Amniotic stem cell (primary cell): ENCODE data around the gene RPL36AL.

ENCODE experiments used
- DNase-seq: peaks from one replicate; lab custom pipeline; 2025; lab: John Stamatoyannopoulos, UW

Gene RPL36AL

GRCh38 chr14:49581209-49582112, 39.0 kb downstream of the RPL36AL start:
- no peak for DNase-seq

DNA sequence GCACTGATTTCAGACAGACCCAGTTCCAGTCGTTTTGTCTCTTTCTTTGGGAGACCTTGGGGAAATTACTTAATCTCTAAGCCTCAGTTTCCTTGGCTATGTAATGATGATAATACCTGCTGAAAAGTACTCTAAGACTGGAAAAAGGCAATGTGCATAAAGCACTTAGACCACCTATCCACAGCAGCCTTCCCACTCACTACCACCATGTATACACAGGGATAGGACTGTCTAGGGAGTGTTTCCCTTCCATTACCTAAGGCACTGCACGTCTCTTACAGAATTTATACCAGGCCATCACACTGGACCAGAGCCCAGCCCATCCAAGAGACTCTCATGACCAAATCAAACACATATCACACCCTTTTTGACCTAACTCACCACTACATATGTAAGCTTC, 40.6 kb downstream of the RPL36AL start:
- no peak for DNase-seq

GRCh38 chr14:49578141-49578540, 42.3 kb downstream of the RPL36AL start:
- DNase-seq, result no peak

DNA sequence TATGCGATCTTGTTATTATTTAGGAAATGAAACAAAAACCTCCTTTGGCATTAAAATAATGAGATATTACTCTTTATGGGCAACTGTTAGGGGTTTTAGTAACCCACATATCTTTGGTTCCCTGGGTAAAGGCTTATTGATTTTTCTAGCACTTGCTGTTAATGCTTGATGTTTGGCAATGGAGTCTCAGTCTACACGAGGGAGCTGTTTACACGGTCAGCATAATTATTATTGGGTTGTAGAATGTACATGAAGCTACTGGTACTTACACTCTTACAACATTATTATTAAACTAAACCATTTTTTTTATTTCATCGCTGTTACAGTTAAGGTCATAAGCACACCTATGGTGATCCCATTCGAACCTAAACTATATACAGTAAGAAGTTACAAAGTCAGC, 46.4 kb downstream of the RPL36AL start:
- DNase-seq, result no peak

DNA sequence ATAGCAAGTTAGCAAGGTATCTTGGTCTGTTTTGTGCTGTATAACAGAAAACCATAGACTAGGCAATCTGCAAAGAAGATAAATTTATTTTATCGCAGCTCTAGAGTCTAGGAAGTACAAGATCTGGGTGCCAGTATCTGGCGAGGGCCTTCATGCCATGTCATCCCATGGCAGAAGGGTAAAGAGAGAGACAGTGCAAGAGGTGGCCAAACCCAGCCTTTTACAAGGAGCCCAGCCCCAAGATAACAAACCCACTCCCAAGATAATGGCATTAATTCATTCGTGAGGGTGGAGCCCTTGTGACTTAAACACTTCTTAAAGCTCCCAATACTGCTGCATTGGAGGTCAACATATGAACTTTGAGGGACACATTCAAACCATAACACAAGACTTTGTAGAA, 51.1 kb downstream of the RPL36AL start:
- DNase-seq, result no peak
